Right hindlimb (tissue), 1 donor: ENCODE results near the gene STON2.

Source experiments
- DNase-seq: peaks from one replicate; pipeline ENCODE4 v3.0.0-alpha.2; 2018

Gene STON2

DNA sequence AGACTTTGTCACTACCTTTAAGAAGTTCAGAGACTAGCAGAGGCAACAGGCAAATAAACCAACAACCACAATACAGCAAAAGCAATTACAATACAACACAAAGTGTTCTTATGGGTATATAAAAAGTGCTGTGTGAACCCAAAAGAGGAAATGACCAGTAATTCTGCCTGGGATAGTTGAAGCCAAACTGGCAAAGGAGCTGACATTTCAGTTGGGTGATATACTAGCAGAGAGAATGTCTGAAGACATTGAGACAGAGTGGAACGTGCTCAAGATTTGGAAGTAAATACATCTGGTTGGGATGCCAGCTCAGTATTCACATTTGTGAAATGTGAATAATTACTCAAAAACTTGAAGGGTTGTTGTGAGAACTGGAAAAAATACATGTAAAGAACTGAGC is 98.8 kb downstream of the STON2 start:
- DNase-seq = no peak

GRCh38 chr14:81298911-81299310 is 101.2 kb downstream of the STON2 start:
- no peak for DNase-seq

GRCh38 chr14:81298122-81298521 is 102.0 kb downstream of the STON2 start:
- DNase-seq = no peak

GRCh38 chr14:81295958-81296923 is 103.9 kb downstream of the STON2 start:
- DNase-seq = no peak

GRCh38 chr14:81289516-81289915 is 110.6 kb downstream of the STON2 start:
- no peak for DNase-seq

DNA sequence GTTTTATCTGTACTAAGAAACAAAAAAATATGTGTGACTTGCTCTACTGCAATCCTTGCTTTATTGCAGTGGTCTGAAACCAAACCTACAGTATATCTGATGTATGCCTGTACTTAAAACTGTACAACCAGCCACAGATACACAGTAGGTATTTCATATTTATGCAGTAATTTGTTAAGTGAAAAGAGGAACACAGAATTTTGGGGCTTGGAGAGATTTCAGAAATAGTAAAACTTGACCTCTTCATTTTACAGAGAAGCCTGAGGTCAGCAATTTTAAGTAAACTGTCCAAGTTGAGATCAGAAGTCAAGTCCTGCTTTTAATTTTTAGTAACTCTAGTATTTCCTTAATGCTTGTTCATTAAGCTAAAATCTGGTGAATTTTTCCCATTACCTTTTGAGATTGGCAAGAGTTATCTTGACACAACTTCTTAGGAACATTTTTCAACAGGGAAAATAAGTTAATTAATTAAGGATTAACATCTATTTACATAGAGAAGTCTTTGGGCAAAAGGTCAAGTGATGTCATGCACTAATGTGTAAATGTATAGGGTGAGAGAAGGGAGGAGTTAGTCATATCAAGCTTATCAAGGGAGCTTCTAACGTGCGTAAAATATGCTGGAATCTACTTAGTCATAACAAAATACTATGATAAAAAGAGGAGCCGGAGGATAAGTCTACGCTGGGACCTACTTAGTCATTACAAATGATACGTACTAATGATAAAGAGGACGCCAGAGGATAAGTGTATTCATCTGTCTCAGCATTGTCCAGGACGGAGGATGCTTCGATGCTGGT is 113.4 kb downstream of the STON2 start:
- no peak for DNase-seq

DNA sequence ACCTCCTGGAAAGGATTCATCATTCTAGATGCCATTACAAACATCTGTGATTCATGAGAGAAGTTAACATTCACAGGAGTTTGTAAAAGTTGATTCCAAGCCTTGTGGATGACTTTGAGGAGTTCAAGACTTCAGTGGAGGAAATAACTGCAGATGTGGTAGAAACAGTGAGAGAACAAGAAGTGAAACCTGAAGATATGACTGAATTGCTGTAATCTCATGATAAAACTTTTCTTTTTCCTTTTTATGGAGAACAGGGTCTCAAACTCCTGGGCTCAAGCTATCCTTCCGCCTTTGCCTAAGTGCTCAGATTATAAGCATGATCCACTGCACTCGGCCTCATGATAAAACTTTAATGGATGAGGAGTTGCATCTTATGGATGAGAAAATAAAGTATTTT is 114.9 kb downstream of the STON2 start:
- DNase-seq = no peak

DNA sequence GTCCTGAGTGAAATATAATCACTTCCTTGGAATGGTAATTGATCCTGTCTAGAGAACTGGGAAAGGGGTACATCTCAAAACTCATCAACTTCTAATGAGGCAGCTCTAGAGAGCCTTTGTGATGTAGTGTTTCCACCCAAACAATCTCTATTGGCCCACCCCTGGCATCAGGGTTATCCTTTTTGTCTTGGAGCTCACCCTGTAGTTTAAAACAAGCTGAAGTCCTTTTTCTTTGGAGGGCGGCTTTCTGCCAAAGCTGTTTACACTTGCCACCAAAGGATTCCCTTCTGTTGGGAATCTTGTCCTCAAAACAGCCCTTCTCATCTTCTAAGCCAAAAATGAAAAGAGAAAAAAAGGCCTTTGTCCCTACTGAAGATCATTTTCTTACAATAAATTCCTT is 118.8 kb downstream of the STON2 start:
- DNase-seq = no peak

DNA sequence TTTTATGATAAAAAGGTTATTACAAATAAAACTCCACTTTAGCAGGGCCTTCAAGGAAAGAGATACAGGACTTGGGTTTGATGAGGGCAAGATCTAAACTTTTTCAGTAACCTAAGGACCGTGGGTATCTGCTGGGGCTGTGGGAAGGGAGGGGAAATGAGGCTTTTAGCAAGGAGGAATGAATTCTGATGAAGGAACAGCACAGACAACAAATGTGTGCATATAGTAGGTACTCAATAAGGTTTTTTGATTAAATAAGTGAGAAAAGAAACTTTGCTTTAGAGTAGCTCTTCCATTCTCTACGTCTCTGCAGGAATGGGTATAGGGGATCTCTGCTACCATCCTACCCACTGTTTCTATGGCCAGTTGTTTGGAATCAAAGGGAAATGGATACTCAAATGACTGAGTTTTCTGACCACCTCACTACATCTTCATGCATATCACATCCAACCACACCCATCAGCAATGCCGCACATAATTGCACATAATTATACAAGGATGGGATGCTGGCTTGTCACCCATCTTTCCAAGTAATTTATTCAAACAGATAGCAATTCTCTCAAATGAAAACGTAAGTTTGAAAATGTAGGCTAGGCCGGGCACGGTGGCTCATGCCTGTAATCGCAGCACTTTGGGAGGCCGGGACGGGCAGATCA is 119.9 kb downstream of the STON2 start:
- DNase-seq = no peak

- DNase-seq = no peak
These were observed 123.0 kb downstream of the STON2 start for GRCh38 chr14:81277096-81277495.

DNA sequence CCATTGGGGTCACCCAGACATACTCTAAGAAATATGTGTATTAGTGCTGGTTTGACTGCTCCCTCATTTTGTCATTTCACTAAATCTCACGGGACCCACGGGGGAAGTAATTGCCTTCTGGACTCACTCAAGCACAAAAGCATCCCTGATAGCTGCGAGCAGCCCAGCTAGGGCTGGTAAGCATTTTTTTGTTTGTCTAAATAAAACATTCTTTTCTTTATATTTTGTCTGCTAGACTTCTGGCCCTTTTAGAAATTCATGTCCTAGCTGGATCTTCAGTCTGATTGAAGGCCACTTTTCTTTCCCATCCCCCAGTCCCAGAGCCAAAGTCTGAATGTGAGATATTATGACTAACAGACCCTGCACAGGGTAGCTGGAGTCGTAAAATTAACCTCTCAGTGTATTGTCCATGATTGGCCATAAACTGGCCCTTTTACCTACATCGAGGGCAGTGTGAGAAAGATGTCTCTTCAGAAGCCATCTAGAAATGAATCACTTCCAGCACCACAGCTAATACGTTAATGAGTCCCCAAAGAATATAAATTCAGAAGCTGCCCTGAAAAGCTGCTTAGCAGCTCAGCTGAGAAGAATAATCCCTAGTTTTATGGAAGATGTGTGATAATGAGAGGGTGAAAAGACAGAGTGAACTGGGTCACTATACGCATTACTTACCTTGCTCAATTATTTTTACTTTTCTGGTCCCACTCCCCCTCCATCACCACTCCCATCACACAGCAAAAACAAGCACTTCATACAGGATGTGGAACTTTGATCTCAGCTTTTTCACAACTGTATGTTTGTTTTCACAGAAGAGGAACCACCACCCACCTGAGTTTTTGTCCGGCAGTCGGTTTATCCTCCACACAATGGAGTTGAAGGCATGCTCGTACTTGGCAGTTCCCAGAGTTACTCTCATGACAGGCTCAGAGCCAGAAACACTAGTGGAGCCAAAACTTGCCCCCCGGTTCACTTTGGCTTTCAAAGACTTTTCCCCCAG is 123.8 kb downstream of the STON2 start:
- no peak for DNase-seq

GRCh38 chr14:81275305-81276072 is 124.6 kb downstream of the STON2 start:
- no peak for DNase-seq

DNA sequence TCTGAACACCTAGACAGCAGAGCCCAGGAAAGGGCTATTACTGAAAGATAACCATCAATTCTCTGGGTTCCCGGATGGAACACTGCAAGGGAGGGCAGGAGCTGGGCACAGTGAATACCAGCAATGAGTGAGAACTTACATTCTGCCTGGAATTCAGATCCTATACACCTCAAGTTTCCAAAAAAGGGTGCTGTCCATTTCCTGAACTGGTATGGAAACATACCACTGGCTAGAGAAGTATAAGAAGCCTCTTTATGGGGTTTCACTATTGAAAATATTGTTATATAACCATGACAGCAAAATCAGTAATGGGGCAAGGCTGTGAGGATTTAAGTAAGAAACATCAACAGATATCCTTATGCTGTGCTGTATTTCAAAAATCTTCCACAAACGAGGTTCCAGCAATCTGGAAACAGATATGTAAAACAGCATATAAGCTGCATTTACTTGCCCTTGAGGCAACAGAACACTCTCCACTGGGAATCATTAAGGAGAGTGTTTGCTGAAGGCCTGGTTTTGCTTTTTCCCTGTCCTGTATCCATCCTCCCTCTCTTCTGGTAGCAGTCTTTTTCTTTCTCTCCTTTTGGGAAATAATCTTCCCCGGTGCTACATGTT is 126.1 kb downstream of the STON2 start:
- no peak for DNase-seq

DNA sequence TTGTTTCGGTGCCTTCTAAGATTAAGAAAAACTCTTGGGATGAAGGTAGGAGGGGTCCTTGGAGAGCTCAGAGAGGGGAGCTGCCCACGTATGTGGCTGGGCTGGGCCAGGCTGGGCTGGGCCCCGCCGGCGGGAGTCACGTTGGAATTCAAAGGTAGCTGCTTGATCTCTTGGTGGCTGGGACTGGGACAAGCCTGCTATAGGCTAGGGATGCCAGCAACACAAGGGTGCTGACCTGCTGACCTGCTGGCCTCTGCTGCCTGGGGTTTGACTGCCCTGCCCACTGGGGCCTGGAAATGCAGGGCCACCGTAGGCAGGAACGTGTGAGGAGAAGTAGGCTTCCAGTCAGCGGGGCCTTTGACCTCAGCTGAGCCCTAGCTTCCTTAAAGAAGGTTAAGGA is 126.6 kb downstream of the STON2 start:
- no peak for DNase-seq

DNA sequence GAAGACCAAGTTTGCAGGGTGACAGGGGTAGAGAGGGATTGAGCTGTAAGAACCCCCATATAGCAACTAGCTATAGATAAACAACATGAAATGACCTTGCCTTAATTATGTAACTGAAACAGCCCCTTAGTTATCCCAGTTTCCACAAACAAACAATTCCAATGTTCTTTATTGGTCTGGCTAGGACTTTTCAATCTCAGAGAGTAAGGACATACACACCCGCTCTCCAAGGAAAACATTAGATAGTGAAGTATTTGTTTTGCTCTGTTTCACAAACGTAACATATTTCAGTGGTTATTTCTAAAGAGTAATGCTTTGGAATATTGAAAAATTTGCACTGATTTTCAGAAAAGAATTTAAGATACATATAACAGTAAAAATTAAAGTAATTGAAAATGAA is 127.8 kb downstream of the STON2 start:
- no peak for DNase-seq

DNA sequence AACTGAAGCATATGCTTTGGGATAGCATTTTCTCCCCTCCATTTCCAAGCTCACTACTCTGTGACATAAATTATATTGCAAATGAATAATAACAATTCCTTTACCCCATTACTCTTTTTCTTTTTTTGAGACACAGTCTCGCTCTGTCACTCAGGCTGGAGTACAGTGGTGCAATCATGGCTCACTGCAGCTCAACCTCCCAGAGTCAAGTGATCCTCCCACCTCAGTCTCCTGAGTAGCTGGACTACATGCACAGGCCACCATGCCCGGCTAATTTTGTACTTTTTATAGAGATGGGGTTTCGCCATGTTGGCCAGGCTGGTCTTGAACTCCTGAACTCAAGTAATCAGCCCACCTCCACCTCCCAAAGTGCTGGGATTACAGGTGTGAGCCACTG is 130.1 kb downstream of the STON2 start:
- DNase-seq = no peak

DNA sequence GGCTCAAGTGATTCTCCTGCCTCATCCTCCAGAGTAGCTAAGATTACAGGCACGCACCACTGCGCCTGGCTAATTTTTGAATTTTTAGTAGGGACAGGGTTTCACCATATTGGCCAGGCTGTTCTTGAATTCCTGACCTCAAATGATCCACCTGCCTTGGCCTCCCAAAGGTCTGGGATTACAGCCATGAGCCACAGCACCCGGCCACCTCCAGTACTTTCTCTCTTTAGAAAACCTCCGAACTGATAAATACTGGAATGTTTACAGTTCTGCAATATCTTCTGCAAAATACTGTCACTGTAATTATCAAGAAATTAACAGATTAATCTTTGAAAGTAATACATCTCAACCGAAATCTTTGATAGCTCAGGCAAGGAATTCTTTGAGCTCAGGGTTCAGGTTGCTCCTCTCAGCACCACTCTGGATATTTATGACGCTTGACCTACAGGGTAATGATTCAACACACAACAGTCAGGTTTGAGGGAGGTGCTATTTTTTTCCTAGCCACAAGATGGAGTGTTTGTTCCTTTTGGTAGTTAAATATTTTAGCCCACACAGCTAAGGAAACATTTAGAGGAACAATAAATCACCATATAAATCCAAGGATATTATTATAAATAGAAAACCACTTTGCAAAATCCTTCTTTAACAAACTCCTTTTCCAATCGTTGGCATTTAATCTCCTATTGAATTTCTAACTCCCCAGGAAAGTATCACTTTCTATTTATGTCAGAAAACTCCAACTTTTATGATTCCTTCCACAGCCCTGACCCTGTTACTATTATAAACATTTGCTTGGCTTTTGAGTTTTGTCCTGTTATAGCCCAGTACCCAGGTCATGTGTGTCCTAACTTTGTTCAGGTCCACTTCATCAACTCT is 130.8 kb downstream of the STON2 start:
- no peak for DNase-seq

DNA sequence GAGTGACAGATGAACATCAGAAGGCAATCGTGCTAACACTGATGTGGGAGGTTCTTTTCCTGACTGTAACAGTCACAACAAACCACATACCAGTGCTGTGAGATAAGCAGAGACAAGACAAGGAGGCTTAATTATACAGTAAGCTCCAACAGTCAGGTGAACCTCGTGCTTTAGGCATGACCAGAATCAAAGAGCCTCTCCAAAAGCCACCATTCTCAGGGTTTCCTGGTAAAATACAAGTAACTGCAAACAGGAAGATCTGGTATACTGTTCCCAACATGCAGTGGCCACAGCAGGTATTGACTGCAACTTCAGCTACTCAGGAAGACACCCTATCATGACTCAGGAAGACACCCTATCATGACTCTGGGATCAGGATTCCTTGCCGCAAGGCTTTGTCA is 132.1 kb downstream of the STON2 start:
- no peak for DNase-seq

DNA sequence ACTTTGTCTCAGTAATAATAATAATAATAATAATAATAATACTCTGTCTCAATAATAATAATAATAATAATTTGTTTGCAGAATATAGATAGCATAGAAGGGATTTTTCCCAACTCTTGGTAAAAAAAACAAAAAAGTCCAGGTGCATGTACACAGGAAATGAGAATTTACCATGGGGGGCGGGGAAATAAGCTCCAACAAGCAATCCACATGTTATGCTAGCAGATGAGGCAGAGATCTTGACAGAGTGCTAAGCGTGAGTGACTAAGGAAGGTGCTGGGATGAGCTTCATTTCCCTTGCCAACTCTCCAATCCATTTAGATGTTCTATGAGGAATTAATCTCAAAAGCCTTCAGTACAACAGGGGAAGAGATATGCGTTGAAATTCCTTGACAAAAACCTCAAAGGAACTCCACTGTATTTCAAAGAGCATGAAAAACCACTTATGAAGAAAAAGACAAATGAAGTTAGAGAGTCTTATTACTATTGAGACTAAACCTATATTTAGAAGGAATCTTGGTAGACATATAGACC is 134.4 kb downstream of the STON2 start:
- DNase-seq = no peak

GRCh38 chr14:81264671-81265070 is 135.5 kb downstream of the STON2 start:
- DNase-seq = no peak
